Large intestine (tissue), 3 donors: ENCODE data around the gene PSMD2. TPM values are rescaled to one million over a fixed set of nuclear protein-coding genes. Genes with fewer than 3 reads are reported as not detected.

ENCODE experiments used
- DNase-seq, 2 donors: peaks; one replicate each; pipeline versions ENCODE4 v3.0.0 to v3.0.0-alpha.2; 2013
- H3K27ac ChIP-seq: one replicate; pipeline ENCODE4 v1.5.1; 2013; ENCODE audit warnings: low read length
- H3K27me3 ChIP-seq: 2 replicates; pipeline ENCODE4 v1.6.1; 2013; ENCODE audit warnings: low read length; ENCODE audit not compliant: control insufficient read depth, insufficient read depth
- H3K36me3 ChIP-seq: 2 replicates; pipeline ENCODE4 v1.6.1; 2013; ENCODE audit warnings: low read length; ENCODE audit not compliant: control insufficient read depth, insufficient read depth
- H3K4me1 ChIP-seq: one replicate; pipeline ENCODE4 v1.6.1; 2013; ENCODE audit warnings: low read length; ENCODE audit not compliant: control insufficient read depth, insufficient read depth
- H3K4me3 ChIP-seq: one replicate; pipeline ENCODE4 v1.5.1; 2013; ENCODE audit warnings: low read length
- H3K9me3 ChIP-seq: one replicate; pipeline ENCODE4 v1.6.1; 2013; ENCODE audit warnings: mild to moderate bottlenecking, low read depth, low read length, moderate library complexity; ENCODE audit not compliant: control insufficient read depth
- WGBS: methylation state at CpG from one replicate; pipeline ENCODE4 v1.1.5; 2013; ENCODE audit warnings: low lambda C conversion rate; ENCODE audit not compliant: insufficient coverage; 5-methylcytosine and 5-hydroxymethylcytosine counted together
- polyA plus RNA-seq: library from polyadenylated mRNA; unstranded; fragments of 120-200 nt; gene quantifications from one replicate; pipeline ENCODE4 v1.2.1, GENCODE V29; 2013

PSMD2 gene
- polyA plus RNA-seq, 1 donor, result 148 TPM

GRCh38 chr3:184328516-184328915 is 29.5 kb downstream of the PSMD2 start:
- H3K36me3 ChIP-seq, result peaks cover 95% of the 10 kb centered on the region
- no peak overlapping the region for H3K4me3 ChIP-seq
- H3K4me1 ChIP-seq, result no peaks in the 10 kb centered on the region
- WGBS, result no CpG with 5 or more reads among the region's 3 CpGs
- H3K27ac ChIP-seq, result no peak overlapping the region
- no peaks in the 10 kb centered on the region for H3K9me3 ChIP-seq
- DNase-seq, result no peak
- no peaks in the 10 kb centered on the region for H3K27me3 ChIP-seq

GRCh38 chr3:184332370-184333090 is 33.5 kb downstream of the PSMD2 start:
- Histone ChIP-seq H3K27ac (no peak overlapping the region), H3K4me1 (peaks cover 14% of the 10 kb centered on the region), H3K27me3 (no peaks in the 10 kb centered on the region), H3K36me3 (peaks cover 75% of the 10 kb centered on the region), H3K4me3 (no peak overlapping the region), H3K9me3 (no peaks in the 10 kb centered on the region)
- no peak for DNase-seq
- WGBS, result 100% methylated on average over 1 of the region's 10 CpGs

GRCh38 chr3:184333190-184333589 is 34.1 kb downstream of the PSMD2 start:
- Histone ChIP-seq H3K9me3 (no peaks in the 10 kb centered on the region), H3K4me1 (peaks cover 16% of the 10 kb centered on the region), H3K27ac (no peak overlapping the region), H3K4me3 (no peak overlapping the region), H3K27me3 (no peaks in the 10 kb centered on the region), H3K36me3 (peaks cover 68% of the 10 kb centered on the region)
- WGBS, result 100% methylated on average over 1 of the region's 6 CpGs
- DNase-seq, result no peak

GRCh38 chr3:184333700-184334099 is 34.7 kb downstream of the PSMD2 start:
- Histone ChIP-seq H3K27ac (no peak overlapping the region), H3K4me3 (no peak overlapping the region), H3K4me1 (peaks cover 19% of the 10 kb centered on the region), H3K36me3 (peaks cover 63% of the 10 kb centered on the region), H3K27me3 (no peaks in the 10 kb centered on the region), H3K9me3 (no peaks in the 10 kb centered on the region)
- no CpG with 5 or more reads among the region's 3 CpGs for WGBS
- no peak for DNase-seq

GRCh38 chr3:184334470-184335158 is 35.6 kb downstream of the PSMD2 start:
- Histone ChIP-seq H3K27me3 (no peaks in the 10 kb centered on the region), H3K4me1 (peaks cover 24% of the 10 kb centered on the region), H3K36me3 (peaks cover 56% of the 10 kb centered on the region), H3K4me3 (no peak overlapping the region), H3K9me3 (no peaks in the 10 kb centered on the region), H3K27ac (peak overlapping the region; percentile 98)
- WGBS, result no CpG with 5 or more reads among the region's 15 CpGs
- no peak for DNase-seq

GRCh38 chr3:184335291-184335660 is 36.2 kb downstream of the PSMD2 start:
- WGBS, result no CpG with 5 or more reads among the region's 4 CpGs
- Histone ChIP-seq H3K27ac (peak overlapping the region; percentile 98), H3K4me1 (peaks cover 24% of the 10 kb centered on the region), H3K9me3 (no peaks in the 10 kb centered on the region), H3K4me3 (peak overlapping the region; percentile 73), H3K27me3 (no peaks in the 10 kb centered on the region), H3K36me3 (peaks cover 50% of the 10 kb centered on the region)
- DNase-seq, result no peak

GRCh38 chr3:184335661-184336546 is 36.9 kb downstream of the PSMD2 start:
- peaks cover 46% of the 10 kb centered on the region for H3K36me3 ChIP-seq
- H3K4me1 ChIP-seq, result peaks cover 24% of the 10 kb centered on the region
- no CpG with 5 or more reads among the region's 77 CpGs for WGBS
- no peaks in the 10 kb centered on the region for H3K9me3 ChIP-seq
- no peaks in the 10 kb centered on the region for H3K27me3 ChIP-seq
- peak overlapping the region; percentile 98 for H3K27ac ChIP-seq
- peak overlapping the region; percentile 73 for H3K4me3 ChIP-seq
- peak; percentile 83 to 87 for DNase-seq

GRCh38 chr3:184336547-184337398 is 37.7 kb downstream of the PSMD2 start:
- Histone ChIP-seq H3K27ac (peak overlapping the region; percentile 98), H3K4me3 (peak overlapping the region; percentile 73), H3K9me3 (no peaks in the 10 kb centered on the region), H3K27me3 (no peaks in the 10 kb centered on the region), H3K36me3 (peaks cover 40% of the 10 kb centered on the region), H3K4me1 (peaks cover 24% of the 10 kb centered on the region)
- DNase-seq, result peak; percentile 47 to 70
- no CpG with 5 or more reads among the region's 17 CpGs for WGBS

- WGBS, result 100% methylated on average over 1 of the region's 6 CpGs
- peaks cover 38% of the 10 kb centered on the region for H3K36me3 ChIP-seq
- H3K27me3 ChIP-seq, result no peaks in the 10 kb centered on the region
- H3K4me1 ChIP-seq, result peaks cover 24% of the 10 kb centered on the region
- peak within 1 kb of the TSS; percentile 73 for H3K4me3 ChIP-seq
- DNase-seq, result no peak
- no peaks in the 10 kb centered on the region for H3K9me3 ChIP-seq
- H3K27ac ChIP-seq, result peak within 1 kb of the TSS; percentile 98
Measured at GRCh38 chr3:184337399-184337714, 38.3 kb downstream of the PSMD2 start, which contains the start of gene FAM131A. Gene FAM131A, plus strand, starts transcription at chr3:184337600. Its CDS starts 31 bp downstream, at chr3:184337631.
